Measurements from ENCODE around the gene KLHL29.

- TF ChIP-seq, protein P1, sequence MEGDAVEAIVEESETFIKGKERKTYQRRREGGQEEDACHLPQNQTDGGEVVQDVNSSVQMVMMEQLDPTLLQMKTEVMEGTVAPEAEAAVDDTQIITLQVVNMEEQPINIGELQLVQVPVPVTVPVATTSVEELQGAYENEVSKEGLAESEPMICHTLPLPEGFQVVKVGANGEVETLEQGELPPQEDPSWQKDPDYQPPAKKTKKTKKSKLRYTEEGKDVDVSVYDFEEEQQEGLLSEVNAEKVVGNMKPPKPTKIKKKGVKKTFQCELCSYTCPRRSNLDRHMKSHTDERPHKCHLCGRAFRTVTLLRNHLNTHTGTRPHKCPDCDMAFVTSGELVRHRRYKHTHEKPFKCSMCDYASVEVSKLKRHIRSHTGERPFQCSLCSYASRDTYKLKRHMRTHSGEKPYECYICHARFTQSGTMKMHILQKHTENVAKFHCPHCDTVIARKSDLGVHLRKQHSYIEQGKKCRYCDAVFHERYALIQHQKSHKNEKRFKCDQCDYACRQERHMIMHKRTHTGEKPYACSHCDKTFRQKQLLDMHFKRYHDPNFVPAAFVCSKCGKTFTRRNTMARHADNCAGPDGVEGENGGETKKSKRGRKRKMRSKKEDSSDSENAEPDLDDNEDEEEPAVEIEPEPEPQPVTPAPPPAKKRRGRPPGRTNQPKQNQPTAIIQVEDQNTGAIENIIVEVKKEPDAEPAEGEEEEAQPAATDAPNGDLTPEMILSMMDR (IDR thresholded peaks at IDR 0.05) = no peak
- TF ChIP-seq POLR2A (IDR thresholded peaks at IDR 0.05) = no peak
Observed at GRCh38 chr2:23559561-23560239, 174.7 kb downstream of the KLHL29 start.
